Epithelial cell of esophagus (primary cell): ENCODE measurements around the gene SCO1.
"Not testable (repeated sequence)": the region's sequence is repeated elsewhere in the genome, so short reads cannot be mapped to it uniquely, and the experiment has no call there.

Experiments
- DNase-seq: peaks from one replicate; pipeline ENCODE4 v3.0.0; 2010; ENCODE audit warnings: low read depth
- H3K4me3 ChIP-seq: 2 replicates; pipeline ENCODE4 v1.5.1; 2011; ENCODE audit warnings: mild to moderate bottlenecking, low read length, control low read depth
- TF ChIP-seq, protein P1 (sequence below): IDR thresholded peaks from 2 replicates; pipeline ENCODE4 v1.5.1; 2011; ENCODE audit warnings: low read depth, mild to moderate bottlenecking, low read length, control low read depth, inconsistent platforms; ENCODE audit not compliant: insufficient read depth; ENCODE audit errors: missing control alignments

The SCO1 gene

DNA sequence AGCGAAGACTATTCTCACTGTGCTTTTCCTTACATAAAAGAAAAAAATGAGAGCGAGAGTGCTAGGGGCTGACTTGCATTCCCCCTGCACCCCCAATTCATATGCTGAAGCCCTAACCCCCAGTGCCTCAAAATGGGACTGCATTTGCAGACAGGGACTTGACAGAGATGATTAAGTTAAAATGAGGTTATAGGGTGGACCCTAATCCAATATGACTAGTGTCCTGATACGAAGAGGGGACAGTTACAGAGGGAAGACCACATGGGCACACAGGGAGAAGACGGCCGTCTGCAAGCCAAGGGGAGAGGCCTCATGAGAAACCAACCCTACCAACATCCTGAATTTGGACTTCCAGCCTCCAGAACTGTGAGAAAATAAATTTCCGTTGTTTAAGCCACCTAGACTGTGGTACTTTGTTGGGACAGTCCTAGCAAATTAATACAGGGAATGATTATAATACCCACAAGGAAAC lies 34.1 kb upstream of the SCO1 start:
- TF ChIP-seq, protein P1, sequence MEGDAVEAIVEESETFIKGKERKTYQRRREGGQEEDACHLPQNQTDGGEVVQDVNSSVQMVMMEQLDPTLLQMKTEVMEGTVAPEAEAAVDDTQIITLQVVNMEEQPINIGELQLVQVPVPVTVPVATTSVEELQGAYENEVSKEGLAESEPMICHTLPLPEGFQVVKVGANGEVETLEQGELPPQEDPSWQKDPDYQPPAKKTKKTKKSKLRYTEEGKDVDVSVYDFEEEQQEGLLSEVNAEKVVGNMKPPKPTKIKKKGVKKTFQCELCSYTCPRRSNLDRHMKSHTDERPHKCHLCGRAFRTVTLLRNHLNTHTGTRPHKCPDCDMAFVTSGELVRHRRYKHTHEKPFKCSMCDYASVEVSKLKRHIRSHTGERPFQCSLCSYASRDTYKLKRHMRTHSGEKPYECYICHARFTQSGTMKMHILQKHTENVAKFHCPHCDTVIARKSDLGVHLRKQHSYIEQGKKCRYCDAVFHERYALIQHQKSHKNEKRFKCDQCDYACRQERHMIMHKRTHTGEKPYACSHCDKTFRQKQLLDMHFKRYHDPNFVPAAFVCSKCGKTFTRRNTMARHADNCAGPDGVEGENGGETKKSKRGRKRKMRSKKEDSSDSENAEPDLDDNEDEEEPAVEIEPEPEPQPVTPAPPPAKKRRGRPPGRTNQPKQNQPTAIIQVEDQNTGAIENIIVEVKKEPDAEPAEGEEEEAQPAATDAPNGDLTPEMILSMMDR, result no peak
- DNase-seq, result no peak
- H3K4me3 ChIP-seq, result no peak overlapping the region

DNA sequence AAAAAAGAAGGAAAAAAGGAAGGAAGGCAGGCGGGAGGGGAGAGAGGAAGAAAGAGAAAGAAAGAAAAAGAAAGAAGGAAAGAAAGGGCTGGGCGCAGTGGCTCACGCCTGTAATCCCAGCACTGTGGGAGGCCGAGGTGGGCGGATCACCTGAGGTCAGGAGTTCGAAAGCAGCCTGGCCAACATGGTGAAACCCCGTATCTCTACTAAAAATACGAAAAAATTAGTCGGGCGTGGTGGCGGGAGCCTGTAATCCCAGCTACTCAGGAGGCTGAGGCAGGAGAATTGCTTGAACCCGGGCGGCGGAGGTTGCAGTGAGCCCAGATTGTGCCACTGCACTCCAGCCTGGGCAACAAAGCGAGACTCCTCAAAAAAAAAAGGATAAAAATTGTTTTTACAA lies 32.9 kb upstream of the SCO1 start:
- DNase-seq, result not testable (repeated sequence)
- H3K4me3 ChIP-seq, result peak overlapping the region; percentile 52

DNA sequence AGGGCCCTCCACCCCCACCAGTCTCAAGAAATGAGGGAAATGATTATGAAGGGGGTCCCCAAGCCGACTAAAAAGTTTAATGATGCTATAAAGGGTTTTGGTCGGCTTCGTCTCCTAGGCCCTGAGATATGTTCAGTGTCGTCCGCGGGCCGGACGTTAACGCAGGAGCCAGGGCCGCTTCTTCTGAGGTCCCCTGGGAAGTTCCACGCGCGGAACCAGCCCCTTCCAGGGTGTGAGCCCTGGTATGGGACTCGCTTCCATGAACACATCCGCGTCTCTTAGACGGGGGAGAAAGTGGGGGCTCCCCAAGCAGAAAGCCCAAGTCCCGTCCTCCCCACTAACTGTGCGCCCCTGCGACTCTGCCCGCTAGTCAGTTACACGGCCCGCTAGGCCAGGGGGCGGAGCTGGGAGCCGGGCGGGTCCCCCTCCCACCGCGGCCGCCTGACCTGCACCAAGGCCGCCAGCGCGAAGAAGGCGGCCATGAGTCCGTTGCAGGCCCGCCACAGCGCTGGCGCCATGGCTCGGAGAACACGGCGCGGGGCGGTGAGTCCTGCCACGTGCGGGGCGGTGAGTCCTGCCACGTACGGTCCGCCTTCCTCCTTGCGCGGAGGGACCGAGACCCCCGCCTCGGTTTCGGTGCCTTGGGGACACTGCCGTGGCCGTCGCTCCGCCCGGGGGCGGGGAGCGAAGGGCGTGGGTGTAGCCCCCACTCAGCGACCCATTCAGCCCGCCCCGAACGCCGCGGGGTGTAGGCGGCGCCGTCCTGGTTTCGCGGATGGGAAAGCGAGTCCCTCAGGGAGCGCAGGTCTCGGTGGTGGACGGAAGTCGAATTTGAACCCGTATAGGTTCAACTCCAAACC lies 32.2 kb upstream of the SCO1 start, which contains the start of gene TMEM220:
TSS of gene TMEM220 (minus strand) at position 690 of the 860 bp plus-strand sequence. CDS start at position 518, 172 bp downstream.
- TF ChIP-seq, protein P1, result no peak
- peak; percentile 40 for DNase-seq
- H3K4me3 ChIP-seq, result peak within 1 kb of the TSS; percentile 52

DNA sequence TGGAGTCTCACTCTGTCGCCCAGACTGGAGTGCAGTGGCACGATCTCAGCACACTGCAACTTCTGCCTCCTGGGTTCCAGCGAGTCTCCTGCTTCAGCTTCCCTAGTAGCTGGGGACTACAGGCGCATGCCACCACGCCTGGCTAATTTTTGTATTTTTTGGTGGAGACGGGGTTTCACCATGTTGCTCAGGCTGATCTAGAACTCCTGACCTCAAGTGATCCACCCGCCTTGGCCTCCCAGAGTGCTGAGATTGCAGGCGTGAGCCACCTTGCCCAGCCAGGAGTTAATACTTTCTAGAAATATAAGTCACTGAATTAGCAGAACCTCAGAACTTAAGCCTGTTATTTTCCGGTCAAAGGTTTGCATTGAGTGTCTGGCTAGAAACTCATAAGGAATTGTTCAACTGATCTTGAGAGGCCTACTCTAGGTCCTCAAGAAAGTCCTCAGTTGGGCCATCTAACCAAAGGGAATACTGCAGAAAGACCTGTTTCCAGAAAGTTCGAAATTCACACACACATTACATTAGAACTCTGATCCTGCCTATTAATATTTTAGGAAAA lies 31.1 kb upstream of the SCO1 start:
- no peak for DNase-seq
- H3K4me3 ChIP-seq, result no peak overlapping the region
- TF ChIP-seq, protein P1, result no peak

DNA sequence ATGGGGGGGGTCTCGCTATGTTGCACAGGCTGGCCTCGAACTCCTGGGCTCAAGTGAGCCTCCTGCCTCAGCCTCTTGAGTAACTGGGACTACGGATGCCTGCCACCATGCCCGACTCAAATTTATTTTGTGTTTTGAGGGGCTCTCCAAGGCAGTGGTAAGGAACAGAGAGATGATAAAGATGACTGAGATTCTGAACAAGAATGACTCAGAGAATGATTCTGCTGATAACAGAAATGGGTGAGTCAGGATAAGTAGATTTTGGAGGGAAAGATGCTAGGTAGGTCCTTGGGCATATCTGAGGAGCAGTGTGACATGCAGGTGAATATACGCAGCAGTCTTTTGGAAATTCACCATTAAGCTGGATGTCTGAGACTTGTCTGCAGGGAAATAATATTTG lies 29.9 kb upstream of the SCO1 start:
- TF ChIP-seq, protein P1, result no peak
- H3K4me3 ChIP-seq, result no peak overlapping the region
- DNase-seq, result no peak

DNA sequence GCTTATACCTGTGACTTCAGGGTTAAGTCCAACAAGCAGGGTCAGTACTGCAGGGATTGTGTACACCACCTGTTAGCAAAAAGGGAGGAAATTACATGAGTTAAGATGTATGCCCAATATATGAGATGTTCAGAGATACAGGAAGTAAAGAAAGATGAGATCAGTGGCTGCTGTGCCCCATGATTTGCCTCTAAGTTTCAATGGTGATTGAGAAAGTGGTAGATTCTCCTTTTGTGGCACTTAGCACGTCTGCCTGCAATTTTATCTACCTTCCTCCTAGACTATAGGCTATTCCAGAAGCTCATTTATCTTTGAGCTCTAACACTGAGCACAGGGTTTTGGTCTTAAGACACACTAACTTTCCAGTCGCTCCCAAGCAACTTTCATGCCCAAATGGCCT lies 28.9 kb upstream of the SCO1 start:
- TF ChIP-seq, protein P1, result no peak
- DNase-seq, result no peak
- H3K4me3 ChIP-seq, result no peak overlapping the region

DNA sequence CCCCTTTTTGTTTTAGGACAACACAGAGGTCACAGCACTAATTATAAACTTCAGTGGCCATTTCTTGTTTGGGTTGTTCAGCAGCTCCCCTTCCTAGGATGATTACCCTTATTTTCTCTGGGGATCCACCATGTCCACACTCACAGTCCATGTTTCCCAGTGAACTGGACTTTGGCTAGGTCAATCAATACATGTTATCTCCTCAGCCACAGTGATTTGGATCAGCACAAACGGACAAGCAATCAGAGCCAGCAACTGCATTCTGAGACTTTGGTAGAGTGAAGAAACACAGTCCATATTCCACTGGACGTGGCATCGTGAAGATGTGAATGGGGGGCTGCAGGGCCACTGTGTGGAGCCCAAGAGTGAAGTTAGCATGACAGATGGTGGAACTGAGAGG lies 27.9 kb upstream of the SCO1 start:
- H3K4me3 ChIP-seq, result no peak overlapping the region
- TF ChIP-seq, protein P1, result no peak
- DNase-seq, result no peak
